AG09309 (cell line): ENCODE data around the gene FARP1.

ENCODE experiments used
- DNase-seq: peaks from one replicate; pipeline ENCODE4 v3.0.0-alpha.2; 2010; ENCODE audit warnings: low read depth
- H3K4me3 ChIP-seq: 2 replicates; pipeline ENCODE4 v1.5.1; 2011; ENCODE audit warnings: mild to moderate bottlenecking, low read depth, low read length, moderate library complexity; ENCODE audit not compliant: control insufficient read depth
- CTCF ChIP-seq: IDR thresholded peaks from 2 replicates; pipeline ENCODE4 v1.5.1; 2011; ENCODE audit warnings: mild to moderate bottlenecking, low read depth, low read length, inconsistent platforms; ENCODE audit not compliant: insufficient read depth, control insufficient read depth; ENCODE audit errors: missing control alignments

Gene FARP1

GRCh38 chr13:98423417-98423816 lies 280.5 kb downstream of the FARP1 start:
- no peak overlapping the region for H3K4me3 ChIP-seq
- TF ChIP-seq CTCF: no peak
- no peak for DNase-seq

- no peak for TF ChIP-seq CTCF
- no peak for DNase-seq
- no peak overlapping the region for H3K4me3 ChIP-seq
Observed at GRCh38 chr13:98427331-98427995, 284.6 kb downstream of the FARP1 start.

GRCh38 chr13:98428256-98428966 lies 285.5 kb downstream of the FARP1 start:
- no peak for DNase-seq
- H3K4me3 ChIP-seq: no peak overlapping the region
- no peak for TF ChIP-seq CTCF

- TF ChIP-seq CTCF: no peak
- no peak for DNase-seq
- H3K4me3 ChIP-seq: no peak overlapping the region
Observed at GRCh38 chr13:98429081-98429480, 286.2 kb downstream of the FARP1 start.

GRCh38 chr13:98429531-98429930 lies 286.6 kb downstream of the FARP1 start:
- DNase-seq: no peak
- TF ChIP-seq CTCF: no peak
- no peak overlapping the region for H3K4me3 ChIP-seq

GRCh38 chr13:98429977-98430736 lies 287.3 kb downstream of the FARP1 start:
- no peak overlapping the region for H3K4me3 ChIP-seq
- TF ChIP-seq CTCF: no peak
- DNase-seq: no peak
